Osteocyte (in vitro differentiated cells): ENCODE results near the gene RHEX. TPM values are rescaled to one million over a fixed set of nuclear protein-coding genes. Genes with fewer than 3 reads are reported as not detected.

Source experiments
- DNase-seq: peaks from one replicate; pipeline ENCODE4 v3.0.0; 2021; ENCODE audit warnings: mixed read lengths; ENCODE audit not compliant: unreplicated experiment; ENCODE audit errors: extremely low spot score
- H3K27ac Mint-ChIP-seq: one replicate; pipeline ENCODE4 v1.8.0; 2021; ENCODE audit warnings: mild to moderate bottlenecking, mixed read lengths; ENCODE audit not compliant: unreplicated experiment
- H3K27me3 Mint-ChIP-seq: one replicate; pipeline ENCODE4 v1.8.0; 2021; ENCODE audit warnings: mixed read lengths; ENCODE audit not compliant: unreplicated experiment
- H3K36me3 Mint-ChIP-seq: one replicate; pipeline ENCODE4 v1.8.0; 2021; ENCODE audit warnings: mixed read lengths; ENCODE audit not compliant: unreplicated experiment
- H3K4me1 Mint-ChIP-seq: one replicate; pipeline ENCODE4 v1.8.0; 2021; ENCODE audit warnings: mixed read lengths; ENCODE audit not compliant: unreplicated experiment
- H3K4me3 Mint-ChIP-seq: one replicate; pipeline ENCODE4 v1.8.0; 2021; ENCODE audit warnings: mild to moderate bottlenecking, moderate library complexity, mixed read lengths; ENCODE audit not compliant: unreplicated experiment
- H3K9me3 Mint-ChIP-seq: one replicate; pipeline ENCODE4 v1.8.0; 2021; ENCODE audit warnings: mixed read lengths; ENCODE audit not compliant: unreplicated experiment
- CTCF ChIP-seq: fragments of 200-600 bp; sonication (generic); IDR thresholded peaks from 2 replicates; pipeline ENCODE4 v1.5.0; 2021; ENCODE audit warnings: antibody characterized with exemption, mild to moderate bottlenecking, moderate library complexity
- total RNA-seq: library from RNA; stranded (reverse); gene quantifications from 2 replicates; pipeline ENCODE4 v1.2.1, GENCODE V29; 2021

The RHEX gene
- total RNA-seq, 1 donor from 2014 or later, result not detected

- peaks cover 51% of the 10 kb centered on the region for H3K27me3 Mint-ChIP-seq
- no peaks in the 10 kb centered on the region for H3K4me1 Mint-ChIP-seq
- DNase-seq, result no peak
- H3K27ac Mint-ChIP-seq, result no peak overlapping the region
- no peak for TF ChIP-seq CTCF
- no peaks in the 10 kb centered on the region for H3K36me3 Mint-ChIP-seq
- no peaks in the 10 kb centered on the region for H3K9me3 Mint-ChIP-seq
- H3K4me3 Mint-ChIP-seq, result no peak overlapping the region
Measured at GRCh38 chr1:206082831-206083695, 30.1 kb downstream of the RHEX start.

- peaks cover 55% of the 10 kb centered on the region for H3K27me3 Mint-ChIP-seq
- no peak for TF ChIP-seq CTCF
- H3K9me3 Mint-ChIP-seq, result no peaks in the 10 kb centered on the region
- H3K27ac Mint-ChIP-seq, result no peak overlapping the region
- no peaks in the 10 kb centered on the region for H3K36me3 Mint-ChIP-seq
- no peaks in the 10 kb centered on the region for H3K4me1 Mint-ChIP-seq
- no peak for DNase-seq
- H3K4me3 Mint-ChIP-seq, result no peak overlapping the region
Measured at GRCh38 chr1:206083750-206084149, 30.8 kb downstream of the RHEX start.

GRCh38 chr1:206087091-206087490 lies 34.1 kb downstream of the RHEX start:
- no peaks in the 10 kb centered on the region for H3K9me3 Mint-ChIP-seq
- DNase-seq, result no peak
- H3K4me1 Mint-ChIP-seq, result no peaks in the 10 kb centered on the region
- H3K4me3 Mint-ChIP-seq, result no peak overlapping the region
- peaks cover 48% of the 10 kb centered on the region for H3K27me3 Mint-ChIP-seq
- H3K36me3 Mint-ChIP-seq, result no peaks in the 10 kb centered on the region
- no peak overlapping the region for H3K27ac Mint-ChIP-seq
- no peak for TF ChIP-seq CTCF

- Mint-ChIP-seq H3K9me3 (no peaks in the 10 kb centered on the region), H3K27ac (no peak overlapping the region), H3K27me3 (peaks cover 55% of the 10 kb centered on the region), H3K4me3 (no peak overlapping the region), H3K36me3 (no peaks in the 10 kb centered on the region), H3K4me1 (no peaks in the 10 kb centered on the region)
- TF ChIP-seq CTCF, result no peak
- no peak for DNase-seq
Measured at GRCh38 chr1:206089341-206089740, 36.4 kb downstream of the RHEX start.

GRCh38 chr1:206094024-206094423 lies 41.1 kb downstream of the RHEX start:
- no peaks in the 10 kb centered on the region for H3K36me3 Mint-ChIP-seq
- H3K27ac Mint-ChIP-seq, result no peak overlapping the region
- H3K4me1 Mint-ChIP-seq, result no peaks in the 10 kb centered on the region
- DNase-seq, result no peak
- peaks cover 60% of the 10 kb centered on the region for H3K27me3 Mint-ChIP-seq
- no peak for TF ChIP-seq CTCF
- H3K4me3 Mint-ChIP-seq, result no peak overlapping the region
- no peaks in the 10 kb centered on the region for H3K9me3 Mint-ChIP-seq
